Middle frontal gyrus (tissue), 1 donor: ENCODE measurements around the gene IL6R.

Source experiments
- DNase-seq: peaks from one replicate; pipeline ENCODE4 v3.0.0-alpha.2; 2015; ENCODE audit warnings: low spot score; ENCODE audit errors: extremely low spot score

IL6R gene

DNA sequence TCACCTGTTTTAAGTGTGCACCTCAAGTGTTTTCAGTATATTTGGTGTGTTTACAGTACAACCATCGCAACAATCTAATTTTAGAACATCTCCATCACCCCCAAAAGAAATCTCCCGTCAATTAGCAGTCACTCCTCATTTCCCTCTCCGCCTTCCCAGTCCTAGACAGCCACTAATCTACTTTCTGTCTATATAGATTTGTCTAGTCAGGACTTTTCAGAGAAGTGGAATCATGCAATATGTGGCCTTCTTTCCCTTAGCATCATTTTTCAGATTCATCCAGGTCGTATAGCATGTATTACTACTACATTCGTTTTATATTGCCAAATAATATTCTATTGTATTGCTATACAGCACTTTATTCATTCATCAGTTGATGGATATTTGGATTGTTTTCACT lies 98.8 kb downstream of the IL6R start:
- no peak for DNase-seq

DNA sequence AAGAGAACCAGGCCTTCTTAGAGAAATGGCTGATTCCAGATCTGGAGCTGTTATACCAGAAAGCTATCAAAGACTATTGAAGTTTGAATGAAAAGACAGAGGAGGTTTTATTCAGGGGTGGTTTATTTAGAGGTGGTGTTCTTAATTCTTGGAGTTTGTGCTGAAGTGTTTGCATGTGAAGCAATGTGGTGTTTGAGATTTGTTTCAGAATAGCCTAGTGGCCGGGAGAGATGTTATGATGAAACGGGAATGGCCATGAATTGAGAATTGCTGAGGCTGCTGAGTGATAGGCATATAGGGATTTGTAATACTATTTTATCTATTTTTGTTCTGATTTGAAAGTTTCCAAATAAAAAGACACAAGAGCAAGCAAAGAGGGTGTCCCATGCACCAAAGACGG lies 107.6 kb downstream of the IL6R start:
- DNase-seq = no peak

- DNase-seq = no peak
Measured at GRCh38 chr1:154514066-154514553, 109.0 kb downstream of the IL6R start.

DNA sequence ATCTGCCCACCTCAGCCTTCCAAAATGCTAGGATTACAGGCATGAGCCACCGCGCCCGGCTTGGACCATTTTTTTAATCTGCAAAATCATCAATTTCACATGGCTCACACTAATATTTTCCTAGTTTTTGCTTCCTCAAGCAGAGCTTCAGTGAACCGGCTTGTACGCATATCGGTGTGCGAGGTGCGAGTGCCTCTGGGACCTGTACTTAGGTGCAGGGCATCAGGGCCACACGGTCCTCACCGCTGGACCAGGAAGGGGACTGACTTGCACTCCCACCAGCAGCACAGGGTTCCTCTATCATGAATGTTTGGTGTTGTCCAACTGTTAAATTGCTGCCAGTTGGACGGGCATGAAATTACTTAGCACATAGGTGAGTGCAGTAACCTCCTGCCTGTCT lies 112.5 kb downstream of the IL6R start:
- DNase-seq = no peak
